ENCODE results near the gene SMAD1.
"Not testable (repeated sequence)": the region's sequence is repeated elsewhere in the genome, so short reads cannot be mapped to it uniquely, and the experiment has no call there.

The SMAD1 gene

GRCh38 chr4:145530189-145530588, 48.5 kb downstream of the SMAD1 start:
- DNase-seq = no peak

- DNase-seq = no peak
Observed at GRCh38 chr4:145530662-145531061, 49.0 kb downstream of the SMAD1 start.

- no peak for DNase-seq
Observed at GRCh38 chr4:145531223-145531622, 49.6 kb downstream of the SMAD1 start.

GRCh38 chr4:145531859-145532258, 50.2 kb downstream of the SMAD1 start:
- no peak for DNase-seq

GRCh38 chr4:145533001-145533400, 51.3 kb downstream of the SMAD1 start:
- DNase-seq = no peak

GRCh38 chr4:145533415-145533814, 51.8 kb downstream of the SMAD1 start:
- DNase-seq = not testable (repeated sequence)

GRCh38 chr4:145533961-145534360, 52.3 kb downstream of the SMAD1 start:
- DNase-seq = no peak

- no peak for DNase-seq
Observed at GRCh38 chr4:145535202-145535601, 53.5 kb downstream of the SMAD1 start.

- DNase-seq = no peak
Observed at GRCh38 chr4:145536044-145536443, 54.4 kb downstream of the SMAD1 start.

GRCh38 chr4:145538596-145538995, 56.9 kb downstream of the SMAD1 start:
- DNase-seq = no peak

- DNase-seq = no peak
Observed at GRCh38 chr4:145539671-145540070, 58.0 kb downstream of the SMAD1 start.

- no peak for DNase-seq
Observed at GRCh38 chr4:145540235-145540634, 58.6 kb downstream of the SMAD1 start.

- DNase-seq = no peak
Observed at GRCh38 chr4:145541346-145541745, 59.7 kb downstream of the SMAD1 start.

- DNase-seq = no peak
Observed at GRCh38 chr4:145545031-145545430, 63.4 kb downstream of the SMAD1 start.

GRCh38 chr4:145545538-145546174, 64.0 kb downstream of the SMAD1 start:
- no peak for DNase-seq

GRCh38 chr4:145546175-145546915, 64.7 kb downstream of the SMAD1 start:
- DNase-seq = no peak

GRCh38 chr4:145551660-145552059, 70.0 kb downstream of the SMAD1 start:
- no peak for DNase-seq

- no peak for DNase-seq
Observed at GRCh38 chr4:145552181-145552822, 70.6 kb downstream of the SMAD1 start.

GRCh38 chr4:145553375-145553774, 71.7 kb downstream of the SMAD1 start:
- DNase-seq = no peak

- no peak for DNase-seq
Observed at GRCh38 chr4:145554691-145555090, 73.0 kb downstream of the SMAD1 start.

GRCh38 chr4:145557720-145558119, 76.1 kb downstream of the SMAD1 start:
- peak in 2 of 5 donors; percentile 21 to 37 for DNase-seq

- no peak for DNase-seq
Observed at GRCh38 chr4:145563293-145563985, 81.8 kb downstream of the SMAD1 start.

GRCh38 chr4:145564540-145564939, 82.9 kb downstream of the SMAD1 start:
- DNase-seq = no peak

Data from T-helper 1 cell (primary cell).